NCI-H2196 treated with DMSO at 0.1 percent for 48 hours (cell line): ENCODE data around the gene VSX2.

ENCODE experiments used
- DNase-seq: peaks from one replicate; lab custom pipeline; 2025; ENCODE audit not compliant: unreplicated experiment; lab: John Stamatoyannopoulos, UW

The VSX2 gene

GRCh38 chr14:74301594-74302151 is 62.4 kb downstream of the VSX2 start:
- no peak for DNase-seq

- no peak for DNase-seq
Observed at GRCh38 chr14:74302152-74302628, 62.9 kb downstream of the VSX2 start.

GRCh38 chr14:74302634-74303569 is 63.7 kb downstream of the VSX2 start, which contains the start of gene ABCD4:
ABCD4 (minus strand) TSS chr14:74302934; CDS start chr14:74302912, 22 bp downstream.
- peak; percentile 86 for DNase-seq

GRCh38 chr14:74308695-74309094 is 69.4 kb downstream of the VSX2 start:
- DNase-seq: no peak

- DNase-seq: no peak
Observed at GRCh38 chr14:74309125-74310022, 70.1 kb downstream of the VSX2 start.

GRCh38 chr14:74312161-74312560 is 72.9 kb downstream of the VSX2 start:
- no peak for DNase-seq
